Measurements from ENCODE around the gene PCYT2.

The PCYT2 gene

GRCh38 chr17:81879121-81879520 lies 32.1 kb downstream of the PCYT2 start:
- H3K9ac ChIP-seq (ENCODE audit: low read depth, low read length), result no peak overlapping the region
- H3K36me3 ChIP-seq (ENCODE audit: control insufficient read depth, insufficient read depth, low read length), result peaks cover 14% of the 10 kb centered on the region
- H3K27me3 ChIP-seq (ENCODE audit: control insufficient read depth, insufficient read depth, low read length), result no peaks in the 10 kb centered on the region
- H3K4me3 ChIP-seq (ENCODE audit: low read depth, low read length), result no peak overlapping the region
- no peaks in the 10 kb centered on the region for H3K4me1 ChIP-seq (ENCODE audit: control insufficient read depth, insufficient read depth, low read length)
- no peaks in the 10 kb centered on the region for H3K9me3 ChIP-seq (ENCODE audit: control insufficient read depth, insufficient read depth, low read length)

GRCh38 chr17:81878294-81878693 lies 32.9 kb downstream of the PCYT2 start:
- Histone ChIP-seq H3K27me3 (ENCODE audit: control insufficient read depth, insufficient read depth, low read length) (no peaks in the 10 kb centered on the region), H3K4me3 (ENCODE audit: low read depth, low read length) (no peak overlapping the region), H3K4me1 (ENCODE audit: control insufficient read depth, insufficient read depth, low read length) (no peaks in the 10 kb centered on the region), H3K9ac (ENCODE audit: low read depth, low read length) (no peak overlapping the region), H3K36me3 (ENCODE audit: control insufficient read depth, insufficient read depth, low read length) (peaks cover 12% of the 10 kb centered on the region), H3K9me3 (ENCODE audit: control insufficient read depth, insufficient read depth, low read length) (no peaks in the 10 kb centered on the region)

- no peaks in the 10 kb centered on the region for H3K27me3 ChIP-seq (ENCODE audit: control insufficient read depth, insufficient read depth, low read length)
- no peak overlapping the region for H3K9ac ChIP-seq (ENCODE audit: low read depth, low read length)
- peaks cover 11% of the 10 kb centered on the region for H3K36me3 ChIP-seq (ENCODE audit: control insufficient read depth, insufficient read depth, low read length)
- H3K4me1 ChIP-seq (ENCODE audit: control insufficient read depth, insufficient read depth, low read length), result no peaks in the 10 kb centered on the region
- H3K9me3 ChIP-seq (ENCODE audit: control insufficient read depth, insufficient read depth, low read length), result no peaks in the 10 kb centered on the region
- no peak overlapping the region for H3K4me3 ChIP-seq (ENCODE audit: low read depth, low read length)
Observed at GRCh38 chr17:81877569-81877968, 33.6 kb downstream of the PCYT2 start.

DNA sequence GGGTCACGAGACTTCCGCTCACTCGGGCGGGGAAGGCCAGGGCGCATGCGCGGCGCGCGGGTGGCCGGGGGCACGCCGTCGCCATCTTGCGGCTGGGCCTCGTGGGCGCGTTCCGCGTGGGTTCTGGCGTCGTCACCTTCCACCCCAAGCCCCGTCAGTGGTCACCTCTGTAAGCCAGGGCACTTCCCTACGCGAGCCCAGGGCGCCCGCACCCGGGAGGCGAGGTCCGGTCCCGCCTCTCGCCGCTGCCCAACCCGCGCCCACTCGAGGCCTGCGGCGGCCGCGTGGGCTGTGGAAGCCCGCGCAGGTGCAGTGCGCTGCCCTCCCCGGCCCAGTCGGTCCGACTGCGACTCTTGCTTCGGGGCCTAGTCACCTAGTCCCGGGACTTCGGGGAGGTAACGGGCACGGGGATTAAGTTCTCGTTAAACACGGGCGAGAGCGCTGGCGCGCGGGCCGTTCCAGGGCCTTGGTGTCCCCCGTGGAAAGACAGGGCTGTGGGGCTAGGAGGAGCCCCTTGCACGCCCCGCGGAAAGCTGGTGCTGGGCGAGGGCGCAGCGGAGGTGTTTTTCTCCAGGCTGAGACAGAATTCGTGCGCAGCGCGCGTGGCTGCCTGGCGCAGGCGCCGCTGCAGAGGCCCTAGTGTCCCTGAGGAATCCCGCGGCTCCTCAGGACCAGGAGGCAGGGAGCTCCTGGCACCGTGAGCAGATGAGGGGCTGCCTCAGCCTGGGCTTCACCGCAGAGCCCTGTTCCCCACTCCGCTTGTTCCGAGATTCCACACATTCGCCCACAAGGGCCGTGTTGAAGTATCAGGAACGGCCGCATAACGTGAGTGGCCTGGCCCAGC lies 39.6 kb downstream of the PCYT2 start:
- Histone ChIP-seq H3K9ac (ENCODE audit: low read depth, low read length) (peak overlapping the region; percentile 98), H3K4me1 (ENCODE audit: control insufficient read depth, insufficient read depth, low read length) (no peaks in the 10 kb centered on the region), H3K4me3 (ENCODE audit: low read depth, low read length) (peak overlapping the region; percentile 91), H3K36me3 (ENCODE audit: control insufficient read depth, insufficient read depth, low read length) (peaks cover 12% of the 10 kb centered on the region), H3K27me3 (ENCODE audit: control insufficient read depth, insufficient read depth, low read length) (no peaks in the 10 kb centered on the region), H3K9me3 (ENCODE audit: control insufficient read depth, insufficient read depth, low read length) (no peaks in the 10 kb centered on the region)

- Histone ChIP-seq H3K27me3 (ENCODE audit: control insufficient read depth, insufficient read depth, low read length) (no peaks in the 10 kb centered on the region), H3K9me3 (ENCODE audit: control insufficient read depth, insufficient read depth, low read length) (no peaks in the 10 kb centered on the region), H3K4me1 (ENCODE audit: control insufficient read depth, insufficient read depth, low read length) (no peaks in the 10 kb centered on the region), H3K36me3 (ENCODE audit: control insufficient read depth, insufficient read depth, low read length) (peaks cover 16% of the 10 kb centered on the region), H3K9ac (ENCODE audit: low read depth, low read length) (peak within 1 kb of the TSS; percentile 98), H3K4me3 (ENCODE audit: low read depth, low read length) (peak within 1 kb of the TSS; percentile 91)
Observed at GRCh38 chr17:81870981-81871386, 40.2 kb downstream of the PCYT2 start, which contains the start of gene ARHGDIA. Gene ARHGDIA, minus strand, starts transcription at chr17:81871337. Its CDS starts 1,407 bp downstream, at chr17:81869930.

DNA sequence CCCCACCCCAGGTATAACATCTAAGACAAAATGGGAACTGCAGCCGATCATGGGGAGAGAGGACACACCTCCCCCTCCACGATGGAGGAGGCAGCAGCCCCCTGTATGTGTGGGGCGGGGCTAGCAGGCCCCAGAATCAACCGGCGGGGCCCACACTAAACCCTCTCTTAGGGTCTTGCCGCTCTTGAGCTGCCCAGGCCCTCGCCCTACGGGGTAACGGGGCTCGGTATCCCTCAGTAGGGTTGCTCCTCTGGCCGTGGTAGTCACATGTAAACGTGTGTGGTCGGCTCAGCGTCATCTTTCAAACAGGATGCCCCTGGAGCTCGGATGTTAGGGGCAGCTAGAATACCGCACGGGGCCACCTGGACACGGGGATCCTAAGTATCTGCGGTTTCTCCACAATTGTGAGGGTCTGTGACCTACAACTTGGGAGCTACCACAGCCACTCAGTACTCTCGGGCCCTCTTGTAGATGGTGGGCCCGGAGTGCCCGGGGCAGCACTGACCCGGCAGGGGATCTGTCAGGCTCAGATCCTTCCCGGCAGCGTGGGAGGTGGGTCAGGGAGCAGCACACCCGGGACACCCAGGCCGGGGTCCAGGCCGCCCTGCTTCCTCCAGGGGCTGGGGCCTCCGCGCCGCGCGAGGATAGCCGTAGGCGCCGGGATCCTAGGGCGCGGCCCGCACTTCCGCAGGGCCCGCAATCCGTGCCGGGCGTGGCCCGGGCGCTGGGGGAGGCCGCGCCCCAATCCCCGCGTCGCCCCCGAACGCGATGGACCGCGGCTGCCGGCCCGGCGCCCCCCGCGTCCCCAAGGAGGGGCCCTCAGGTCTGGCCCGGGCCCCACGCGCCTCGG lies 40.8 kb downstream of the PCYT2 start:
- Histone ChIP-seq H3K27me3 (ENCODE audit: control insufficient read depth, insufficient read depth, low read length) (no peaks in the 10 kb centered on the region), H3K36me3 (ENCODE audit: control insufficient read depth, insufficient read depth, low read length) (peaks cover 21% of the 10 kb centered on the region), H3K9me3 (ENCODE audit: control insufficient read depth, insufficient read depth, low read length) (no peaks in the 10 kb centered on the region), H3K9ac (ENCODE audit: low read depth, low read length) (peak overlapping the region; percentile 89), H3K4me3 (ENCODE audit: low read depth, low read length) (peak overlapping the region; percentile 81), H3K4me1 (ENCODE audit: control insufficient read depth, insufficient read depth, low read length) (no peaks in the 10 kb centered on the region)

- no peaks in the 10 kb centered on the region for H3K27me3 ChIP-seq (ENCODE audit: control insufficient read depth, insufficient read depth, low read length)
- H3K9ac ChIP-seq (ENCODE audit: low read depth, low read length), result peak overlapping the region; percentile 89
- no peaks in the 10 kb centered on the region for H3K4me1 ChIP-seq (ENCODE audit: control insufficient read depth, insufficient read depth, low read length)
- no peaks in the 10 kb centered on the region for H3K9me3 ChIP-seq (ENCODE audit: control insufficient read depth, insufficient read depth, low read length)
- peak overlapping the region; percentile 81 for H3K4me3 ChIP-seq (ENCODE audit: low read depth, low read length)
- H3K36me3 ChIP-seq (ENCODE audit: control insufficient read depth, insufficient read depth, low read length), result peaks cover 25% of the 10 kb centered on the region
Observed at GRCh38 chr17:81869221-81870130, 41.7 kb downstream of the PCYT2 start.

- Histone ChIP-seq H3K4me1 (ENCODE audit: control insufficient read depth, insufficient read depth, low read length) (no peaks in the 10 kb centered on the region), H3K9me3 (ENCODE audit: control insufficient read depth, insufficient read depth, low read length) (no peaks in the 10 kb centered on the region), H3K36me3 (ENCODE audit: control insufficient read depth, insufficient read depth, low read length) (peaks cover 29% of the 10 kb centered on the region), H3K9ac (ENCODE audit: low read depth, low read length) (peak overlapping the region; percentile 26), H3K4me3 (ENCODE audit: low read depth, low read length) (no peak overlapping the region), H3K27me3 (ENCODE audit: control insufficient read depth, insufficient read depth, low read length) (no peaks in the 10 kb centered on the region)
Observed at GRCh38 chr17:81868674-81869220, 42.5 kb downstream of the PCYT2 start.

GRCh38 chr17:81867991-81868673 lies 43.1 kb downstream of the PCYT2 start:
- H3K9ac ChIP-seq (ENCODE audit: low read depth, low read length), result peak overlapping the region; percentile 26
- H3K4me3 ChIP-seq (ENCODE audit: low read depth, low read length), result no peak overlapping the region
- H3K27me3 ChIP-seq (ENCODE audit: control insufficient read depth, insufficient read depth, low read length), result no peaks in the 10 kb centered on the region
- no peaks in the 10 kb centered on the region for H3K4me1 ChIP-seq (ENCODE audit: control insufficient read depth, insufficient read depth, low read length)
- no peaks in the 10 kb centered on the region for H3K9me3 ChIP-seq (ENCODE audit: control insufficient read depth, insufficient read depth, low read length)
- peaks cover 32% of the 10 kb centered on the region for H3K36me3 ChIP-seq (ENCODE audit: control insufficient read depth, insufficient read depth, low read length)

DNA sequence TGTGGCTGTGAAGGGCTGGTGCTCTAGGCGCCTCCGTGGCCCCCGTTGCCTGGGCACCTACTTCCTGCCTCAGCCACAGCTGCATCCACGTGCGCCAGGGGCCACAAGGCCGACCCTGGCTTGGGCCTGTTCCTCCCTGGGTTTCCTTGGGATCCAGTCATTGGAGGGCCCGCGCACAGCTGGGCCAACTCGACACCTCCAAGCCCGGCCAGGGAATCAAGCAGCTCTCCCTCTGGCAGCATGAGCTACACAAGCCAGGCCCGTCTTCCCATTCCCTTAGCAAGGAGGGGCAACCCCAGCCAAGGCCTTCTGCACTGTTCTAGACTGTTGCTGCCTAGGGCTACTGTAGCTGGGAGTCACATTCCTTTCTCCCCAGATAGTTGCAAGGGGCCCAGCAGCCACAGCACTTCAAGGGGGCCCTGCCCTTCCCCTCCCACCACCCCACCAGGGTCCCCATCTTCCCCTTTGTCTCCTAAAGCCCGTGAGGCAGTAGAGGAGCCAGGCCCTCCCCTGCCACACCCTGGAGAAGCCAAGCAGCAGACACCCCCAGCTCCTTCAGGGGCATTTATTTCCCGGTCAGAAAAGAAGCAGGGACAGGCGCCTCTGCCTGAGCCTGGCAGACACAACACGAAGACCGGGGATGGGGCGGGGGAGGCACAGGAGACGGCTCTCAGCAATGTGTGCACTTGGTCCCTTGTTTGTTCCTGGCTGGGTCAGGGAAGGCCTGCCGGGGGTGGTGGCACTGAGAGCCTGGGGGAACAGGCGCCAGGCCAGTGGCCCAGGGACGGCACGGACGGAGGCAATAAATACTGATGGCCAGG lies 43.8 kb downstream of the PCYT2 start:
- peak overlapping the region; percentile 54 for H3K9ac ChIP-seq (ENCODE audit: low read depth, low read length)
- H3K9me3 ChIP-seq (ENCODE audit: control insufficient read depth, insufficient read depth, low read length), result no peaks in the 10 kb centered on the region
- no peaks in the 10 kb centered on the region for H3K27me3 ChIP-seq (ENCODE audit: control insufficient read depth, insufficient read depth, low read length)
- H3K36me3 ChIP-seq (ENCODE audit: control insufficient read depth, insufficient read depth, low read length), result peaks cover 34% of the 10 kb centered on the region
- H3K4me3 ChIP-seq (ENCODE audit: low read depth, low read length), result no peak overlapping the region
- H3K4me1 ChIP-seq (ENCODE audit: control insufficient read depth, insufficient read depth, low read length), result no peaks in the 10 kb centered on the region
